GM12864 (cell line): Measurements from ENCODE around the gene IREB2.

Source experiments
- DNase-seq: peaks from one replicate; pipeline ENCODE4 v3.0.0-alpha.2; 2011; ENCODE audit warnings: low read depth
- H3K4me3 ChIP-seq: 2 replicates; pipeline ENCODE4 v1.5.1; 2011; ENCODE audit warnings: mild to moderate bottlenecking, low read depth, low read length, control low read depth
- TF ChIP-seq, protein P1 (sequence below): IDR thresholded peaks from 2 replicates; pipeline ENCODE4 v1.5.1; 2011; ENCODE audit warnings: low read depth, mild to moderate bottlenecking, moderate library complexity, low read length, control low read depth, inconsistent platforms; ENCODE audit errors: missing control alignments

IREB2 gene

DNA sequence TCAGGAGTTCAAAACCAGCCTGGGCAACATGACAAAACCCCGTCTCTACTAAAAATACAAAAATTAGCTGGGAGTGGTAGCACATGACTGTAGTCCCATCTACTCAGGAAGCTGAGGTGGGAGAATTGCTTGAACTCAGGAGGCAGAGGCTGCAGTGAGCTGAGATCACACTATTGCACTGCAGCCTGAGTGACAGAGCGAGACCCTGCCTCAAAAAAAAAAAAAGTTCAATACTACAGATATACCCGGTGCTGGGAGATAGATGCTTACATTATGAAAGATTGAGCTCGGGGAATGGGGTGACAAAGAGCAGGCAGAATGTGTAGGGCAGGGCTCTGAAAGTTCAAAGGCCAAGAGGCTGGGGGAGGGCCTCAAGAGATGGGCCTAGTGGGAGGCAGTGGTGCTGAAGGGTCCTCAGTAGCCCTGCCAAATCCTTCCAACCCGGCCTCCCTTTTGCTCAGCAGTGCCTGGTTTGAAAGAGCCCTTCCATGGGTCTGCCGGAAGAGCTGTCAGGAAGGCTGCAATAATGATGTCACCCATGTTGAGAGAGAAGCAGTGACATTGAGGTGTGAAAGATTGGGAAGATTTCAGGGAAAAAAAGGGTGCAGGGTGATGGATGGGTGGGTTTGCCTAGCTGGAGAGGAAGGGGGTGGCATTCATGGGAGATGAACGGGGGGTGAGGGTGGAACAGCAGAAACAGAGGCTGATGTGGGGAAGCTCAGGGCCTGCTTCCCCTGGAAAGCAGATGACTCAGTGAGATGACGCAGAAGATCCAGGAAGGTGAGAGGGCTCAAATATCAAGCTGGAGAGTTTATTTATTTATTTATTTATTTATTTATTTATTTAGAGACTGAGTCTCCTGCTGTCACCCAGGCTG lies 20.0 kb upstream of the IREB2 start:
- H3K4me3 ChIP-seq, result no peak overlapping the region
- no peak for DNase-seq
- TF ChIP-seq, protein P1, sequence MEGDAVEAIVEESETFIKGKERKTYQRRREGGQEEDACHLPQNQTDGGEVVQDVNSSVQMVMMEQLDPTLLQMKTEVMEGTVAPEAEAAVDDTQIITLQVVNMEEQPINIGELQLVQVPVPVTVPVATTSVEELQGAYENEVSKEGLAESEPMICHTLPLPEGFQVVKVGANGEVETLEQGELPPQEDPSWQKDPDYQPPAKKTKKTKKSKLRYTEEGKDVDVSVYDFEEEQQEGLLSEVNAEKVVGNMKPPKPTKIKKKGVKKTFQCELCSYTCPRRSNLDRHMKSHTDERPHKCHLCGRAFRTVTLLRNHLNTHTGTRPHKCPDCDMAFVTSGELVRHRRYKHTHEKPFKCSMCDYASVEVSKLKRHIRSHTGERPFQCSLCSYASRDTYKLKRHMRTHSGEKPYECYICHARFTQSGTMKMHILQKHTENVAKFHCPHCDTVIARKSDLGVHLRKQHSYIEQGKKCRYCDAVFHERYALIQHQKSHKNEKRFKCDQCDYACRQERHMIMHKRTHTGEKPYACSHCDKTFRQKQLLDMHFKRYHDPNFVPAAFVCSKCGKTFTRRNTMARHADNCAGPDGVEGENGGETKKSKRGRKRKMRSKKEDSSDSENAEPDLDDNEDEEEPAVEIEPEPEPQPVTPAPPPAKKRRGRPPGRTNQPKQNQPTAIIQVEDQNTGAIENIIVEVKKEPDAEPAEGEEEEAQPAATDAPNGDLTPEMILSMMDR, result no peak

DNA sequence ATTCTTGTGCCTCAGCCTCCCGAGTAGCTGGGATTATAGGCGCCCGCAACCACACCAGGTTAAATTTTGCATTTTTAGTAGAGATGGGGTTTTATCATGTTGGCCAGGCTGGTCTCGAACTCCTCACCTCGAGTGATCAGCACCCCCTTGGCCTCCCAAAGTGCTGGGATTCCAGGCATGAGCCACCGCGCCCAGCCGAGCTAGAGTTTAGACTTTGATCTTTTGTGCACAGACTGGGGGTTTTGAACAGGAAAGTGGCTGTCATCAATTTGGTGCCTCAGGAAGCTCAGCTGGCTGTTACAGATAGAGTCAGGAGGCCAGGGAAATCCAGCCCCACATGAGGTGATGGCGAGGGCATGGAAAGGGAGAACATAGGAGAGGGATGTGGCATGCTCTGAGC lies 19.3 kb upstream of the IREB2 start:
- TF ChIP-seq, protein P1, result no peak
- no peak for DNase-seq
- no peak overlapping the region for H3K4me3 ChIP-seq

DNA sequence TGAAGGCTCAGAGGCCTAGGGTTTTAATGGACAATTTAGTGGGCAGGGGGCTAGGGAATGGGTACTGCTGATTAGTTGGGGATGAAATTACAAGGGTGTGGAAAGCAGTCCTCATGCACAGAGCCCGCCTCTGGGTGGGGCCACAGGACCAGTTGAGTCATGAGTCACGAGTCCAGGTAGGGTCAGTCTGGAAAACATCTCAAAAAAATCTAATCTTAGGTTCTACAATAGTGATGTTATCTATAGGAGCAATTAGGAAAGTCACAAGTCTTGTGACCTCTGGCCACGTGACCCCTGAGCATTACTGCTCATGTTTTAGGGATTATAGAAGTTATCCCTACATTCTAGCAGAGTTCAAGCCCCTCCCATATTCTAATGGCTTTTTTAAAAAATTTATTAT lies 18.6 kb upstream of the IREB2 start:
- no peak overlapping the region for H3K4me3 ChIP-seq
- no peak for DNase-seq
- TF ChIP-seq, protein P1, result no peak

DNA sequence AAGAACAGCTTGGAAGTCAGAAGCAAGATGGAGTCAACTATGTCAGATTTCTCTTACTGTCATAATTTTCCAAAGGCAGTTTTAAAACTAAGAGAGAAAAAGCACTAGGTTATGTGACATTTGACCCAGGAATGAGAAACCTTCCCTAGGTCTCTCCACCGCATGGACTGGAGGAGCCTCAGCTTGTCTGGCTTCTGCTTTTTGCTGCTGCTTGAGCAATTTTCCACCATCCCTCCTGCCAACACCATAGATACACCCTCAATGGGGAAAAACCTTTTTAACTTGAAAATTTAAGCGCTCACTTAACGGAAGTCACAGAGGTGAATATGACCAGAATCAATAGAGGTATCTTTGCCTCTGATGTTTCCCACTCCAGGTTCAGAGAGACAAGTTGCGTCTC lies 17.8 kb upstream of the IREB2 start:
- no peak for DNase-seq
- TF ChIP-seq, protein P1, result no peak
- no peak overlapping the region for H3K4me3 ChIP-seq

DNA sequence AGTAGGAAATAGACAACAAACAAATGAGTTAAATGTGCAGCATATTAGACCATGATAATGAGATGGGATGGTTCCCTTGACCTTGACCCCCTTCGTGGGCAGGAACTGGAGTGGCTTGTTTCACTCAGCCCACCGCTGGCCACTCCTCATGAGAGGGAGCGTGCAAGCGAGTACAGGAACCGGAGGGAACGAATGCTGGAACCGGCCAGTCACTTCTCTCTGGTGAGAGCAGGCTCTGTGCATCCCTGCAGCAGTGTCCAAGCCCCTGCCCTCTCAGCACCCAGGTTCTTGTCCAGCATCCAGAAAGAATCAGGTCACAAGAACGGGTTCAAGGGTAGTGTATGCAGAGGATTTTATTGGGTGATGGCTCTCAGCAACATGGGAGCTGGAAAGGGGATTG lies 17.2 kb upstream of the IREB2 start:
- TF ChIP-seq, protein P1, result no peak
- no peak overlapping the region for H3K4me3 ChIP-seq
- DNase-seq, result no peak

DNA sequence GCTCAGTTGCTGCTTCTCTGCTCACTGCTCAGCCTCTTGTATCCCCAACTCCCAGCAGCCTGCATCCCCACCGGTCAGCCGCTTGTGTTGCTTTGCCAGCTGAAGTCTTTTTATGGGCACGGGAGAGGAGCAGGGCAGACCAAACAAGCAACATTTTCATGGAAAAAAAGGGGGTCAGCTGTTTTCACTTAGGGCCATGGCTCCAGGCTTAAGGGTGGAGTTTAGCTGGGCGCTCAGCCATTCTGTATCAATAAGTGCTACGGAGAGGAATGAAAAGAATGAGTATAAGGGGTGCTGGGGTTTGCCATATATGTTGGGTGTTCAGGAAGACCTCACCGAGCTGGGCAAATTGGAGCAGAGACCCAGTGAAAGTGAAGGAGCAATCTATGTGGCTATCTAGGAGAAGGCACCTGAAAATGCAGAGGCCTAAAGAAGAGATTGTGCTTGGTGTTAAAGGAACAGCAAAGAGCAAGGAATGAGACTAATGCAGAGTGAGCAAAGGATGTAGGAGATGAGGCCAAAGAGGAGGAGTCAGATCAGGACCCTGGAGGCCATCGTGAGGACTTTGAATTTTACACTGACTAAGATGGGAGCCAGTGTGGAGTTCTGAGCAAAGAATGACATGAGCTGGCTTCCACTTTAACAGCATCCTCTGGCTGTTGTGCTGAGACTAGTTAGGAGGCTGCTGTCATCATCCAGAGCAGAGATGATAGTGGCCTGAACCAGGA lies 16.6 kb upstream of the IREB2 start:
- DNase-seq, result no peak
- TF ChIP-seq, protein P1, result no peak
- no peak overlapping the region for H3K4me3 ChIP-seq
